K562 (cell line): ENCODE results near the gene C19orf44. TPM values are rescaled to one million over a fixed set of nuclear protein-coding genes. Genes with fewer than 3 reads are reported as not detected.
A peak's percentile ranks its signal among the peaks of the same experiment; 100 is the strongest.

ENCODE experiments used
- JUND ChIP-seq, 2 experiments: IDR thresholded peaks; 2 replicates in 1 of 2; 3 replicates in 1 of 2; pipeline ENCODE4 v1.6.1; 2011; ENCODE audit warnings: borderline replicate concordance in 2 of 2, low read depth in 2 of 2, low read length in 2 of 2, improper control_type of control experiment in 1 of 2, missing biosample characterization in 1 of 2, missing genetic modification characterization in 1 of 2, missing genetic modification reagents in 1 of 2
- MCM7 ChIP-seq, 2 experiments: fragments of 450-650 bp; IDR thresholded peaks; 2 replicates each; pipeline ENCODE4 v1.6.1; 2016 to 2018
- NFIC ChIP-seq: fragments of 450-650 bp; IDR thresholded peaks from 2 replicates; pipeline ENCODE4 v1.6.1; 2017; ENCODE audit warnings: mild to moderate bottlenecking, inconsistent platforms
- NR2F6 ChIP-seq: fragments of 450-650 bp; formaldehyde crosslinking; IDR thresholded peaks from 2 replicates; pipeline ENCODE4 v1.4.0; 2020; ENCODE audit warnings: mild to moderate bottlenecking
- XRCC5 ChIP-seq: fragments of 200-400 bp; formaldehyde crosslinking; IDR thresholded peaks from 2 replicates; pipeline ENCODE4 v1.6.1; 2017; ENCODE audit warnings: low read depth, mild to moderate bottlenecking, low read length
- ZNF134 ChIP-seq: fragments of 250-450 bp; sonication (Bioruptor Pico); conservative IDR thresholded peaks from 2 replicates; pipeline ENCODE4 v1.4.0; 2020
- ZNF347 ChIP-seq: fragments of 450-650 bp; formaldehyde crosslinking; IDR thresholded peaks from 2 replicates; pipeline ENCODE4 v1.4.0; 2020; ENCODE audit warnings: low read depth, mild to moderate bottlenecking, moderate library complexity
- ZNF77 ChIP-seq: fragments of 250-450 bp; sonication (Bioruptor Pico); IDR thresholded peaks from 2 replicates; pipeline ENCODE4 v1.5.0; 2020
- polyA plus RNA-seq, 8 experiments: library from polyadenylated mRNA; depleted of rRNA in 4 of 8; stranded (reverse) in 5 of 8; unstranded in 3 of 8; fragments of >200 nt; fragmentation: Nextera tagmentation in 2 of 8; fragmentation: Illumina TruSeq in 1 of 8; extraction: Ambion mirVana in 2 of 8; extraction: Trizol in 1 of 8; gene quantifications; 2 replicates each; pipeline versions ENCODE4 v1.2.1 to v1.2.3, GENCODE V29; 2011 to 2014; ENCODE audit warnings: inconsistent platforms in 1 of 8, missing spikeins in 1 of 8
- total RNA-seq, 7 experiments: library from RNA; depleted of rRNA in 6 of 7; stranded (reverse); fragments of >200 nt in 6 of 7; fragmentation: Illumina TruSeq in 2 of 7; extraction: Trizol in 2 of 7; gene quantifications; 2 replicates each; pipeline versions ENCODE4 v1.2.1 to v1.2.3, GENCODE V29; 2011 to 2021; ENCODE audit warnings: low replicate concordance in 1 of 7
- TF ChIP-seq, protein P1 (sequence below), 2 experiments: IDR thresholded peaks in 1 of 2; conservative IDR thresholded peaks in 1 of 2; 2 replicates each; pipeline ENCODE4 v1.6.1; 2016; ENCODE audit warnings: low read depth in 2 of 2, mild to moderate bottlenecking in 1 of 2, missing compliant biosample characterization in 1 of 2, missing genetic modification characterization in 1 of 2, moderate library complexity in 1 of 2
- TF ChIP-seq, protein P2 (sequence below): fragments of 450-650 bp; IDR thresholded peaks from 2 replicates; pipeline ENCODE4 v1.6.1; 2017; ENCODE audit warnings: antibody characterized with exemption, mild to moderate bottlenecking
- TF ChIP-seq, protein P3 (sequence below): fragments of 450-650 bp; IDR thresholded peaks from 2 replicates; pipeline ENCODE4 v1.6.1; 2016; ENCODE audit warnings: borderline replicate concordance
- TF ChIP-seq, protein P4 (sequence below), 2 experiments: fragments of 200-800 bp in 1 of 2; sonication (Bioruptor generic) in 1 of 2; sonication (generic) in 1 of 2; formaldehyde crosslinking in 1 of 2; IDR thresholded peaks in 1 of 2; conservative IDR thresholded peaks in 1 of 2; 2 replicates each; pipeline versions ENCODE4 v1.5.0 to v1.6.1; 2016 to 2020; ENCODE audit warnings: missing compliant biosample characterization in 1 of 2, missing genetic modification characterization in 1 of 2, missing genetic modification reagents in 1 of 2
- TF ChIP-seq, protein P5 (sequence below): fragments of 250-450 bp; sonication (Bioruptor Pico); IDR thresholded peaks from 2 replicates; pipeline ENCODE4 v1.4.0; 2020

Gene C19orf44
- total and polyA plus RNA-seq, 9 of the 15 experiments (the other 6 are each of a cell fraction or from before 2014, with no cell fraction given), result 0.41 to 7.7 (median 3.5) TPM

DNA sequence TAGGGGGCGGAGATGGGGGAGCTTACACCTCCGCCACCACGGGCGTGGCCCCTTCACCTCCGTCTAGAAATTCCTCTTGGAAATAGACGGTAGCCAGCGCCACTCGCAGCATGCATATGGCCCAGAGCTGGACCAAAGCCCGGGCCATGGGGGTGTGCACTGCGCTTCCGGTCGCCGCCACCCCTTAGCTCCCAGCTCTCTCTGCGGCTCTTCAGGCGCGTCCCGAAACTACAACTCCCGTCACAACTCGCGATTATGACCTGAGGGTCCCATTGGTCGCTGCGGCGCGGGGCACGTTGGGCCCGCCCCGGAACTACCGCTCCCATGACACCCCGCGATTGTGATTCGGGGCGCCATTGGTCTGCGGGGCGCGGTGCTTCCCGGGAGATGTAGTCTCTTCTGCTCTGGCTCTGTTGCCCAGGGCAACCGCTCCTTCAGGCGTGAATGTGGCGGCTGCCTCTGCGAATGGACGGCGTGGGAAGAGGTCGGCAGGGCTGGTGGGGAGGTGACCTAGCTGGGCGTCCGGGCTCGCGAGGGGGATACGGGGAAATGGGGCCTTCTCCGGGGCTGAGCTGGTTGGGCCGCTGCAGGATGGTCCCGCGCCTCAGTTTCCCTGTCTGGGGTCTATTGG is at the start of gene C19orf44, which contains the start of gene CALR3 (continued):
- TF ChIP-seq, protein P1, sequence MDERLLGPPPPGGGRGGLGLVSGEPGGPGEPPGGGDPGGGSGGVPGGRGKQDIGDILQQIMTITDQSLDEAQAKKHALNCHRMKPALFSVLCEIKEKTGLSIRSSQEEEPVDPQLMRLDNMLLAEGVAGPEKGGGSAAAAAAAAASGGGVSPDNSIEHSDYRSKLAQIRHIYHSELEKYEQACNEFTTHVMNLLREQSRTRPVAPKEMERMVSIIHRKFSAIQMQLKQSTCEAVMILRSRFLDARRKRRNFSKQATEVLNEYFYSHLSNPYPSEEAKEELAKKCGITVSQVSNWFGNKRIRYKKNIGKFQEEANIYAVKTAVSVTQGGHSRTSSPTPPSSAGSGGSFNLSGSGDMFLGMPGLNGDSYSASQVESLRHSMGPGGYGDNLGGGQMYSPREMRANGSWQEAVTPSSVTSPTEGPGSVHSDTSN (CRISPR knock-in tag; IDR thresholded peaks at IDR 0.05; ENCODE audit: low read depth), result no peak
- TF ChIP-seq, protein P1 (tag; conservative IDR thresholded peaks at IDR 0.05; ENCODE audit: low read depth), result peak; percentile 63
- peak; percentile 70; the same call in 1 of the 2 replicates for TF ChIP-seq JUND (IDR thresholded peaks at IDR 0.05; ENCODE audit: borderline replicate concordance, low read depth, low read length)
- TF ChIP-seq JUND (tag; IDR thresholded peaks at IDR 0.05; ENCODE audit: borderline replicate concordance, low read depth, low read length), result peak; percentile 31; the same call in 1 of the 3 replicates
- TF ChIP-seq XRCC5, result peak; percentile 52; the same call in 1 of the 2 replicates
- no peak for TF ChIP-seq ZNF77
- peak; percentile 90 for TF ChIP-seq NFIC
- no peak for TF ChIP-seq NR2F6 (CRISPR knock-in tag)
- TF ChIP-seq ZNF134 (CRISPR knock-in tag), result no peak; the same call in 1 of the 2 replicates
- no peak for TF ChIP-seq MCM7 (IDR thresholded peaks at IDR 0.05)
- TF ChIP-seq, protein P2, sequence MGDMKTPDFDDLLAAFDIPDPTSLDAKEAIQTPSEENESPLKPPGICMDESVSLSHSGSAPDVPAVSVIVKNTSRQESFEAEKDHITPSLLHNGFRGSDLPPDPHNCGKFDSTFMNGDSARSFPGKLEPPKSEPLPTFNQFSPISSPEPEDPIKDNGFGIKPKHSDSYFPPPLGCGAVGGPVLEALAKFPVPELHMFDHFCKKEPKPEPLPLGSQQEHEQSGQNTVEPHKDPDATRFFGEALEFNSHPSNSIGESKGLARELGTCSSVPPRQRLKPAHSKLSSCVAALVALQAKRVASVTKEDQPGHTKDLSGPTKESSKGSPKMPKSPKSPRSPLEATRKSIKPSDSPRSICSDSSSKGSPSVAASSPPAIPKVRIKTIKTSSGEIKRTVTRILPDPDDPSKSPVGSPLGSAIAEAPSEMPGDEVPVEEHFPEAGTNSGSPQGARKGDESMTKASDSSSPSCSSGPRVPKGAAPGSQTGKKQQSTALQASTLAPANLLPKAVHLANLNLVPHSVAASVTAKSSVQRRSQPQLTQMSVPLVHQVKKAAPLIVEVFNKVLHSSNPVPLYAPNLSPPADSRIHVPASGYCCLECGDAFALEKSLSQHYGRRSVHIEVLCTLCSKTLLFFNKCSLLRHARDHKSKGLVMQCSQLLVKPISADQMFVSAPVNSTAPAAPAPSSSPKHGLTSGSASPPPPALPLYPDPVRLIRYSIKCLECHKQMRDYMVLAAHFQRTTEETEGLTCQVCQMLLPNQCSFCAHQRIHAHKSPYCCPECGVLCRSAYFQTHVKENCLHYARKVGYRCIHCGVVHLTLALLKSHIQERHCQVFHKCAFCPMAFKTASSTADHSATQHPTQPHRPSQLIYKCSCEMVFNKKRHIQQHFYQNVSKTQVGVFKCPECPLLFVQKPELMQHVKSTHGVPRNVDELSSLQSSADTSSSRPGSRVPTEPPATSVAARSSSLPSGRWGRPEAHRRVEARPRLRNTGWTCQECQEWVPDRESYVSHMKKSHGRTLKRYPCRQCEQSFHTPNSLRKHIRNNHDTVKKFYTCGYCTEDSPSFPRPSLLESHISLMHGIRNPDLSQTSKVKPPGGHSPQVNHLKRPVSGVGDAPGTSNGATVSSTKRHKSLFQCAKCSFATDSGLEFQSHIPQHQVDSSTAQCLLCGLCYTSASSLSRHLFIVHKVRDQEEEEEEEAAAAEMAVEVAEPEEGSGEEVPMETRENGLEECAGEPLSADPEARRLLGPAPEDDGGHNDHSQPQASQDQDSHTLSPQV, result peak; percentile 95
- TF ChIP-seq, protein P3, sequence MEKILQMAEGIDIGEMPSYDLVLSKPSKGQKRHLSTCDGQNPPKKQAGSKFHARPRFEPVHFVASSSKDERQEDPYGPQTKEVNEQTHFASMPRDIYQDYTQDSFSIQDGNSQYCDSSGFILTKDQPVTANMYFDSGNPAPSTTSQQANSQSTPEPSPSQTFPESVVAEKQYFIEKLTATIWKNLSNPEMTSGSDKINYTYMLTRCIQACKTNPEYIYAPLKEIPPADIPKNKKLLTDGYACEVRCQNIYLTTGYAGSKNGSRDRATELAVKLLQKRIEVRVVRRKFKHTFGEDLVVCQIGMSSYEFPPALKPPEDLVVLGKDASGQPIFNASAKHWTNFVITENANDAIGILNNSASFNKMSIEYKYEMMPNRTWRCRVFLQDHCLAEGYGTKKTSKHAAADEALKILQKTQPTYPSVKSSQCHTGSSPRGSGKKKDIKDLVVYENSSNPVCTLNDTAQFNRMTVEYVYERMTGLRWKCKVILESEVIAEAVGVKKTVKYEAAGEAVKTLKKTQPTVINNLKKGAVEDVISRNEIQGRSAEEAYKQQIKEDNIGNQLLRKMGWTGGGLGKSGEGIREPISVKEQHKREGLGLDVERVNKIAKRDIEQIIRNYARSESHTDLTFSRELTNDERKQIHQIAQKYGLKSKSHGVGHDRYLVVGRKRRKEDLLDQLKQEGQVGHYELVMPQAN, result peak; percentile 87; the same call in 1 of the 2 replicates
- TF ChIP-seq, protein P4, sequence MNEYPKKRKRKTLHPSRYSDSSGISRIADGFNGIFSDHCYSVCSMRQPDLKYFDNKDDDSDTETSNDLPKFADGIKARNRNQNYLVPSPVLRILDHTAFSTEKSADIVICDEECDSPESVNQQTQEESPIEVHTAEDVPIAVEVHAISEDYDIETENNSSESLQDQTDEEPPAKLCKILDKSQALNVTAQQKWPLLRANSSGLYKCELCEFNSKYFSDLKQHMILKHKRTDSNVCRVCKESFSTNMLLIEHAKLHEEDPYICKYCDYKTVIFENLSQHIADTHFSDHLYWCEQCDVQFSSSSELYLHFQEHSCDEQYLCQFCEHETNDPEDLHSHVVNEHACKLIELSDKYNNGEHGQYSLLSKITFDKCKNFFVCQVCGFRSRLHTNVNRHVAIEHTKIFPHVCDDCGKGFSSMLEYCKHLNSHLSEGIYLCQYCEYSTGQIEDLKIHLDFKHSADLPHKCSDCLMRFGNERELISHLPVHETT (CRISPR knock-in tag; conservative IDR thresholded peaks at IDR 0.05 in 1 of 2, IDR thresholded peaks at IDR 0.05 in 1 of 2), result peak in 1 of 2 experiments; percentile 83; a peak in 2 of 4 replicates
- TF ChIP-seq ZNF347 (CRISPR knock-in tag), result no peak
- TF ChIP-seq, protein P5, sequence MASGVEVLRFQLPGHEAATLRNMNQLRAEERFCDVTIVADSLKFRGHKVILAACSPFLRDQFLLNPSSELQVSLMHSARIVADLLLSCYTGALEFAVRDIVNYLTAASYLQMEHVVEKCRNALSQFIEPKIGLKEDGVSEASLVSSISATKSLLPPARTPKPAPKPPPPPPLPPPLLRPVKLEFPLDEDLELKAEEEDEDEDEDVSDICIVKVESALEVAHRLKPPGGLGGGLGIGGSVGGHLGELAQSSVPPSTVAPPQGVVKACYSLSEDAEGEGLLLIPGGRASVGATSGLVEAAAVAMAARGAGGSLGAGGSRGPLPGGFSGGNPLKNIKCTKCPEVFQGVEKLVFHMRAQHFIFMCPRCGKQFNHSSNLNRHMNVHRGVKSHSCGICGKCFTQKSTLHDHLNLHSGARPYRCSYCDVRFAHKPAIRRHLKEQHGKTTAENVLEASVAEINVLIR (CRISPR knock-in tag), result peak; percentile 49; the same call in 1 of the 2 replicates
